GM13977 (cell line): ENCODE measurements around the gene LOXL4.
"Not testable (repeated sequence)": the region's sequence is repeated elsewhere in the genome, so short reads cannot be mapped to it uniquely, and the experiment has no call there.

Source experiments
- DNase-seq: peaks from one replicate; pipeline ENCODE4 v3.0.0; 2012; ENCODE audit warnings: low spot score
- in situ Hi-C: fragments of 300-500 bp; cut with MboI; formaldehyde crosslinking; loops from one replicate; pipeline ENCODE4 v1.12.0; 2022; ENCODE audit warnings: low sequenced_read_pairs, low pct_unique_long_range_greater_than_20kb, mixed read lengths, inconsistent platforms; ENCODE audit not compliant: unreplicated experiment
- TF ChIP-seq, protein P1 (sequence below): IDR thresholded peaks from 2 replicates; pipeline ENCODE4 v1.5.1; 2012; ENCODE audit warnings: mild to moderate bottlenecking, control low read depth; ENCODE audit not compliant: insufficient read depth; ENCODE audit errors: extremely low read depth, missing control alignments

The LOXL4 gene

GRCh38 chr10:98231417-98231816 lies 36.6 kb downstream of the LOXL4 start:
- no peak for DNase-seq
- TF ChIP-seq, protein P1, sequence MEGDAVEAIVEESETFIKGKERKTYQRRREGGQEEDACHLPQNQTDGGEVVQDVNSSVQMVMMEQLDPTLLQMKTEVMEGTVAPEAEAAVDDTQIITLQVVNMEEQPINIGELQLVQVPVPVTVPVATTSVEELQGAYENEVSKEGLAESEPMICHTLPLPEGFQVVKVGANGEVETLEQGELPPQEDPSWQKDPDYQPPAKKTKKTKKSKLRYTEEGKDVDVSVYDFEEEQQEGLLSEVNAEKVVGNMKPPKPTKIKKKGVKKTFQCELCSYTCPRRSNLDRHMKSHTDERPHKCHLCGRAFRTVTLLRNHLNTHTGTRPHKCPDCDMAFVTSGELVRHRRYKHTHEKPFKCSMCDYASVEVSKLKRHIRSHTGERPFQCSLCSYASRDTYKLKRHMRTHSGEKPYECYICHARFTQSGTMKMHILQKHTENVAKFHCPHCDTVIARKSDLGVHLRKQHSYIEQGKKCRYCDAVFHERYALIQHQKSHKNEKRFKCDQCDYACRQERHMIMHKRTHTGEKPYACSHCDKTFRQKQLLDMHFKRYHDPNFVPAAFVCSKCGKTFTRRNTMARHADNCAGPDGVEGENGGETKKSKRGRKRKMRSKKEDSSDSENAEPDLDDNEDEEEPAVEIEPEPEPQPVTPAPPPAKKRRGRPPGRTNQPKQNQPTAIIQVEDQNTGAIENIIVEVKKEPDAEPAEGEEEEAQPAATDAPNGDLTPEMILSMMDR, result no peak

DNA sequence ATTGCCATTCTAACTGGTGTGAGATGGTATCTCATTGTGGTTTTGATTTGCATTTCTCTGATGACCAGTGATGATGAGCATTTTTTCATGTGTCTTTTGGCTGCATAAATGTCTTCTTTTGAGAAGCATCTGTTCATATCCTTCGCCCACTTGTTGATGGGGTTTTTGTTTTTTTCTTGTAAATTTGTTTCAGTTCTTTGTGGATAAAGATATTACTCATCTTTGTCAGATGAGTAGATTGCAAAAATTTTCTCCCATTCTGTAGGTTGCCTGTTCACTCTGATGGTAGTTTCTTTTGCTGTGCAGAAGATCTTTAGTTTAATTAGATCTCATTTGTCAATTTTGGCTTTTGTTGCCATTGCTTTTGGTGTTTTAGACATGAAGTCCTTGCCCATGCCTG lies 39.7 kb downstream of the LOXL4 start:
- in situ Hi-C loops, result not testable (repeated sequence)

More at GRCh38 chr10:98231417-98231816, 36.6 kb downstream of the LOXL4 start:
- in situ Hi-C loops, result no loop called here

GRCh38 chr10:98227713-98228112 lies 40.3 kb downstream of the LOXL4 start:
- in situ Hi-C loops, DNase-seq: not testable (repeated sequence)

More for the DNA sequence above, 39.7 kb downstream of the LOXL4 start:
- DNase-seq, result not testable (repeated sequence)

- in situ Hi-C loops, result no loop called here
Observed at GRCh38 chr10:98226508-98227144, 41.4 kb downstream of the LOXL4 start.

DNA sequence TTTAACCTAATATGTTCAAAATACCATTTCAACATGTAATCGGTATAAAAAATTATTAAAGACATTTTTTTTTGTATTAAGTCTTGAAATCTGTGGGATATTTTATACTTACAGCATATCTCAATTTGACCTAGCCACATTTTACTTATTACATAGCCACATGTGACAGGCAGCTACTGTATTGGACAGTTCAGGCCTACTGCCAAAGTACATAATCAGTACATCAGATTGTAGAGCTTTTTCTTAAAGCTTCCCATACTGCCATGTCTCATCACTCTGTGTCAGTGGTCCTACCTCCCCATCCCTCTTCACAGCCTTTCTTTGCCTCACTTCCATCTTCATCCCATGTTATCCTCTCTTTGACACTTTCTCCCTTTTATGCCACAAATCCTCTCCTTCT lies 43.0 kb downstream of the LOXL4 start:
- in situ Hi-C loops, result no loop called here

More at GRCh38 chr10:98226508-98227144, 41.4 kb downstream of the LOXL4 start:
- TF ChIP-seq, protein P1, result no peak
- DNase-seq, result no peak

DNA sequence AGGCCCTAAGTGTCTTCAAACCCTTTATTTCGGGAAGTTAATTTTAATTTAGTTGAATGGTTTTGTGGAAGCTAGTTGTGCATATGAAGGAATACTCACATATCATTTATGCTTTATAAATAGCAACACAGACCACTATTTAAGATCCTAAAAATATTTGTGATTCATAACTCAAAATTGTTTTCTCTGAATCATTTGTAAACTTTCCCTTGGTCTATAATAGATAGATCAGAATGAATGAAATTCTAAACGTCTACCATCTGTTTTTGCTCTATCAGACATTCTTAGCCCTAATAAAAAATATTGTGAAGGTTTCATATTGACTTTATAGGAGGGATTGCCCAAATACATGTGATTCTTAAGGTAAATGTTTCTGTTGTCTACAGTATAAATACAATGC lies 43.5 kb downstream of the LOXL4 start:
- no peak for DNase-seq
- TF ChIP-seq, protein P1, result no peak
- in situ Hi-C loops, result no loop called here

More for the DNA sequence above, 43.0 kb downstream of the LOXL4 start:
- no peak for DNase-seq
- TF ChIP-seq, protein P1, result no peak

- no peak for DNase-seq
- in situ Hi-C loops, result no loop called here
- TF ChIP-seq, protein P1, result no peak
Observed at GRCh38 chr10:98223874-98224273, 44.1 kb downstream of the LOXL4 start.

DNA sequence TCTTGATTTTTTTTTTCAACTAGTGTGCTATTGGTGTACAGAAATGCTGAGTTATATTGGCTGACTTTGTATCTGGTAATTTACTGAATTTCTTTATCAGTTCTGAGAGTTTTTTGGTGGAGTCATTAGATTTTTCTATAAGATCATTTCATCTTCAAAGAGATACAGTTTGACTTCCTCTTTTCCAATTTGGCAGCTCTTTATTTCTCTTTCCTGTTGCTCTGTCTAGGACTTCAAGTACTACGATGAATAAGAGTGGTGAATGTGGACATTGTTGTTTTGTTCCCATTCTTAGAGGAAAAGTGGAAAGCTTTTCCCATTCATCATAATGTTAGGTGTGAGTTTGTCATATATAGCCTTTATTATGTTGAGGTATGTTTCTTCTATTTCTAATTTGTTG lies 50.2 kb downstream of the LOXL4 start:
- in situ Hi-C loops, result no loop called here
- DNase-seq, result no peak
- TF ChIP-seq, protein P1, result no peak
